HepG2 (cell line): ENCODE measurements around the gene GIPC2. TPM values are rescaled to one million over a fixed set of nuclear protein-coding genes. Genes with fewer than 3 reads are reported as not detected.

ENCODE experiments used
- ATAC-seq: fragments of 200-7000 bp; cut with Tn5 transposase; 3 replicates; pipeline ENCODE4 v1.9.1; 2020; ENCODE audit warnings: mild to moderate bottlenecking, moderate library complexity
- BruUV-seq: library from RNA; stranded (reverse); fragments of 400-500 nt; replicated peaks from 2 replicates; lab custom pipeline; 2021; lab: Mats Ljungman, UMichigan
- CTCF ChIA-PET: fragments of 300-600 bp; formaldehyde crosslinking; extraction: SDS; loops from one replicate; lab custom pipeline; 2021; ENCODE audit warnings: low total read pairs, inconsistent platforms, low intra/inter-chr PET ratio; lab: Yijun Ruan, JAX
- POLR2A ChIA-PET: fragments of 350-600 bp; sonication (Branson Sonifier 250); formaldehyde crosslinking; loops from one replicate; lab custom pipeline; 2020; ENCODE audit warnings: antibody characterized with exemption, inconsistent platforms; lab: Yijun Ruan, JAX
- DNase-seq: peaks from one replicate; pipeline ENCODE4 v3.0.0-alpha.2; 2015; ENCODE audit warnings: low spot score
- FAIRE-seq: peaks from 3 replicates; lab custom pipeline; 2011; peaks lifted over from hg19 to GRCh38; lab: Jason Lieb, UNC
- H2AFZ ChIP-seq: one replicate; pipeline ENCODE4 v1.6.1; 2011; ENCODE audit warnings: low read length, inconsistent platforms
- H3K27ac ChIP-seq: fragments of 300-600 bp; 3 replicates; pipeline ENCODE4 v1.8.0; 2011; ENCODE audit warnings: mixed run types, mild to moderate bottlenecking, mixed read lengths, low read length, inconsistent platforms; ENCODE audit not compliant: insufficient read depth; ENCODE audit errors: extremely low read length
- H3K27me3 ChIP-seq, 2 experiments: fragments of 200-600 bp in 1 of 2; 2 replicates in 1 of 2; 3 replicates in 1 of 2; pipeline versions ENCODE4 v1.6.0 to v1.8.0; 2011; ENCODE audit warnings: low read length in 2 of 2, mild to moderate bottlenecking in 2 of 2, moderate library complexity in 2 of 2, inconsistent platforms in 1 of 2; ENCODE audit not compliant: insufficient read depth in 2 of 2, control insufficient read depth in 1 of 2
- H3K36me3 ChIP-seq, 2 experiments: fragments of 200-600 bp in 1 of 2; replicated peaks in 1 of 2; 2 replicates in 1 of 2; 3 replicates in 1 of 2; pipeline versions ENCODE4 v1.5.1 to v1.8.0; 2011; ENCODE audit warnings: low read length in 2 of 2, inconsistent platforms in 1 of 2; ENCODE audit not compliant: insufficient read depth in 2 of 2, control insufficient read depth in 1 of 2
- H3K4me1 ChIP-seq: 2 replicates; pipeline ENCODE4 v1.5.1; 2012; ENCODE audit warnings: low read length, inconsistent platforms; ENCODE audit not compliant: insufficient read depth
- H3K4me2 ChIP-seq: 2 replicates; pipeline ENCODE4 v1.6.0; 2011; ENCODE audit warnings: low read depth, low read length, inconsistent platforms
- H3K4me3 ChIP-seq, 3 experiments: fragments of 200-600 bp in 1 of 3; sonication (generic), shearing (Covaris generic) in 1 of 3; replicated peaks in 1 of 3; 2 replicates each; pipeline ENCODE4 v1.5.1; 2011 to 2016; ENCODE audit warnings: low read length in 3 of 3, inconsistent platforms in 2 of 3, low read depth in 2 of 3, mild to moderate bottlenecking in 2 of 3, control low read depth in 1 of 3, mixed read lengths in 1 of 3; ENCODE audit not compliant: insufficient read depth in 1 of 3
- H3K79me2 ChIP-seq: one replicate; pipeline ENCODE4 v1.6.1; 2011; ENCODE audit warnings: low read length, inconsistent platforms; ENCODE audit not compliant: insufficient read depth
- H3K9ac ChIP-seq: 2 replicates; pipeline ENCODE4 v1.6.0; 2011; ENCODE audit warnings: mild to moderate bottlenecking, low read depth, low read length, inconsistent platforms; ENCODE audit not compliant: insufficient read depth
- H3K9me3 ChIP-seq: 2 replicates; pipeline ENCODE4 v1.5.1; 2012; ENCODE audit warnings: mild to moderate bottlenecking, low read length
- H4K20me1 ChIP-seq: 2 replicates; pipeline ENCODE4 v1.6.0; 2011; ENCODE audit warnings: inconsistent platforms, mild to moderate bottlenecking, low read length, moderate library complexity; ENCODE audit not compliant: insufficient read depth
- HNRNPL ChIP-seq: fragments of 200-400 bp; formaldehyde crosslinking; IDR thresholded peaks from 2 replicates; pipeline ENCODE4 v1.6.1; 2017; ENCODE audit warnings: mild to moderate bottlenecking, low read depth, low read length
- IKZF5 ChIP-seq: IDR thresholded peaks from 2 replicates; pipeline ENCODE4 v1.6.1; 2018; ENCODE audit warnings: missing genetic modification reagents, mild to moderate bottlenecking, missing compliant biosample characterization
- KDM5B ChIP-seq: sonication (generic); formaldehyde crosslinking; IDR thresholded peaks from 2 replicates; pipeline ENCODE4 v1.4.0; 2020; ENCODE audit warnings: missing genetic modification reagents, mild to moderate bottlenecking, borderline replicate concordance
- KLF13 ChIP-seq: sonication (generic); formaldehyde crosslinking; IDR thresholded peaks from 2 replicates; pipeline ENCODE4 v1.4.0; 2020; ENCODE audit warnings: mild to moderate bottlenecking, missing genetic modification reagents
- MED1 ChIP-seq: sonication (generic); formaldehyde crosslinking; IDR thresholded peaks from 2 replicates; pipeline ENCODE4 v1.4.0; 2020; ENCODE audit warnings: missing genetic modification reagents
- MEIS1 ChIP-seq: sonication (generic); formaldehyde crosslinking; IDR thresholded peaks from 2 replicates; pipeline ENCODE4 v1.9.0; 2021; ENCODE audit warnings: mild to moderate bottlenecking, missing genetic modification reagents, moderate library complexity, borderline replicate concordance
- NCOA5 ChIP-seq: sonication (generic); formaldehyde crosslinking; IDR thresholded peaks from 2 replicates; pipeline ENCODE4 v1.4.0; 2020; ENCODE audit warnings: missing genetic modification reagents
- NFKB2 ChIP-seq: sonication (generic); formaldehyde crosslinking; IDR thresholded peaks from 2 replicates; pipeline ENCODE4 v1.4.0; 2020; ENCODE audit warnings: missing genetic modification reagents, borderline replicate concordance
- SIN3A ChIP-seq: IDR thresholded peaks from 2 replicates; pipeline ENCODE4 v1.6.1; 2011; ENCODE audit warnings: low read depth, mild to moderate bottlenecking, control low read depth, low read length, borderline replicate concordance
- SPEN ChIP-seq: sonication (generic); formaldehyde crosslinking; IDR thresholded peaks from 2 replicates; pipeline ENCODE4 v1.5.1; 2020; ENCODE audit warnings: low read depth, mild to moderate bottlenecking, missing genetic modification reagents
- ZBTB7B ChIP-seq: sonication (generic); formaldehyde crosslinking; IDR thresholded peaks from 2 replicates; pipeline ENCODE4 v1.4.0; 2020; ENCODE audit warnings: missing genetic modification reagents
- ZNF234 ChIP-seq: sonication (generic); formaldehyde crosslinking; conservative IDR thresholded peaks from 2 replicates; pipeline ENCODE4 v1.5.1; 2020; ENCODE audit warnings: mild to moderate bottlenecking, missing genetic modification reagents
- ZNF343 ChIP-seq: sonication (generic); formaldehyde crosslinking; IDR thresholded peaks from 2 replicates; pipeline ENCODE4 v1.4.0; 2020; ENCODE audit warnings: mild to moderate bottlenecking, missing genetic modification reagents
- ZNF768 ChIP-seq: sonication (generic); formaldehyde crosslinking; IDR thresholded peaks from 2 replicates; pipeline ENCODE4 v1.4.0; 2020; ENCODE audit warnings: missing genetic modification reagents
- ZNF891 ChIP-seq: sonication (generic); formaldehyde crosslinking; IDR thresholded peaks from 2 replicates; pipeline ENCODE4 v1.5.0; 2020; ENCODE audit warnings: mild to moderate bottlenecking, missing genetic modification reagents
- WGBS: methylation state at CpG from one replicate; pipeline ENCODE4 v1.1.6; 2017; ENCODE audit warnings: low lambda C conversion rate; 5-methylcytosine and 5-hydroxymethylcytosine counted together
- in situ Hi-C: cut with HindIII; loops from 2 replicates; pipeline ENCODE4 v1.10.0; 2017; ENCODE audit warnings: low pct_unique_long_range_greater_than_20kb; ENCODE audit not compliant: extremely low pct_ligation_motif_present
- intact Hi-C: fragments of 100-400 bp; cut with micrococcal nuclease; formaldehyde crosslinking; loops from one replicate; pipeline ENCODE4 v1.10.0; 2022; ENCODE audit not compliant: unreplicated experiment
- polyA plus RNA-seq, 8 experiments: library from polyadenylated mRNA; depleted of rRNA in 3 of 8; stranded (reverse) in 7 of 8; unstranded in 1 of 8; fragments of >200 nt; fragmentation: Illumina TruSeq in 4 of 8; extraction: Trizol in 4 of 8; gene quantifications; 2 replicates each; pipeline versions ENCODE4 v1.2.1 to v1.2.3, GENCODE V29; 2011 to 2016; ENCODE audit warnings: low read depth in 4 of 8, missing spikeins in 1 of 8, mixed read lengths in 1 of 8; ENCODE audit not compliant: insufficient read depth in 1 of 8
- total RNA-seq, 5 experiments: library from RNA; depleted of rRNA; stranded (reverse); fragments of >200 nt; fragmentation: Illumina TruSeq; extraction: Trizol; gene quantifications; 2 replicates each; pipeline ENCODE4 v1.2.3, GENCODE V29; 2016; ENCODE audit warnings: low read depth in 1 of 5
- TF ChIP-seq, protein P1 (sequence below): sonication (generic); formaldehyde crosslinking; IDR thresholded peaks from 2 replicates; pipeline ENCODE4 v1.5.1; 2020; ENCODE audit warnings: mild to moderate bottlenecking, missing genetic modification reagents, borderline replicate concordance
- TF ChIP-seq, protein P2 (sequence below): sonication (generic); formaldehyde crosslinking; IDR thresholded peaks from 2 replicates; pipeline ENCODE4 v1.5.0; 2020; ENCODE audit warnings: missing genetic modification reagents, mild to moderate bottlenecking, borderline replicate concordance
- TF ChIP-seq, protein P3 (sequence below): sonication (generic); formaldehyde crosslinking; IDR thresholded peaks from 2 replicates; pipeline ENCODE4 v1.4.0; 2020; ENCODE audit warnings: missing genetic modification reagents, borderline replicate concordance

GIPC2 gene
- total and polyA plus RNA-seq, 2 of the 13 experiments (the other 11 are each of a cell fraction or from before 2014, with no cell fraction given): 6.1 to 21.6 TPM

- H4K20me1 ChIP-seq: no peaks in the 10 kb centered on the region
- no peak overlapping the region for H3K27ac ChIP-seq
- ATAC-seq (no peak), FAIRE-seq (no peak), DNase-seq (no peak)
- ChIA-PET POLR2A (no interaction called here), CTCF (no interaction called here)
- H3K27me3 ChIP-seq: no peaks in the 10 kb centered on the region
- 97% methylated on average over 2 of the region's 2 CpGs for WGBS
- intact Hi-C loops (no loop called here), in situ Hi-C loops (no loop called here)
- H3K36me3 ChIP-seq: peaks cover 1 to 8% of the 10 kb centered on the region in 2 experiments; a peak in 2 of 5 replicates
- BruUV-seq: no TSS peak
- peaks cover 14% of the 10 kb centered on the region for H3K9me3 ChIP-seq
- no peak overlapping the region for H2AFZ ChIP-seq
- H3K9ac ChIP-seq: no peak overlapping the region
- H3K4me3 ChIP-seq: no peak overlapping the region
- H3K79me2 ChIP-seq: peaks cover 4% of the 10 kb centered on the region
- H3K4me2 ChIP-seq: no peak overlapping the region
- H3K4me1 ChIP-seq: peaks cover 12% of the 10 kb centered on the region
- TF ChIP-seq IKZF5 (CRISPR knock-in tag) (no peak), ZNF343 (CRISPR knock-in tag) (no peak), MEIS1 (CRISPR knock-in tag) (no peak), KLF13 (CRISPR knock-in tag) (no peak), ZBTB7B (CRISPR knock-in tag) (no peak), NFKB2 (no peak), SIN3A (no peak), ZNF768 (CRISPR knock-in tag) (no peak), NCOA5 (CRISPR knock-in tag) (no peak), KDM5B (no peak), SPEN (CRISPR knock-in tag) (no peak), ZNF234 (no peak), MED1 (CRISPR knock-in tag) (no peak), ZNF891 (CRISPR knock-in tag) (no peak), HNRNPL (no peak)
- TF ChIP-seq, protein P1, sequence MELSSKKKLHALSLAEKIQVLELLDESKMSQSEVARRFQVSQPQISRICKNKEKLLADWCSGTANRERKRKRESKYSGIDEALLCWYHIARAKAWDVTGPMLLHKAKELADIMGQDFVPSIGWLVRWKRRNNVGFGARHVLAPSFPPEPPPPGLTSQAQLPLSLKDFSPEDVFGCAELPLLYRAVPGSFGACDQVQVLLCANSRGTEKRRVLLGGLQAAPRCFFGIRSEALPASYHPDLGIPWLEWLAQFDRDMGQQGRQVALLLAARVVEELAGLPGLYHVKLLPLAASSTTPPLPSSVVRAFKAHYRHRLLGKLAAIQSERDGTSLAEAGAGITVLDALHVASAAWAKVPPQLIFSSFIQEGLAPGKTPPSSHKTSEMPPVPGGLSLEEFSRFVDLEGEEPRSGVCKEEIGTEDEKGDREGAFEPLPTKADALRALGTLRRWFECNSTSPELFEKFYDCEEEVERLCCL: no peak
- TF ChIP-seq, protein P2, sequence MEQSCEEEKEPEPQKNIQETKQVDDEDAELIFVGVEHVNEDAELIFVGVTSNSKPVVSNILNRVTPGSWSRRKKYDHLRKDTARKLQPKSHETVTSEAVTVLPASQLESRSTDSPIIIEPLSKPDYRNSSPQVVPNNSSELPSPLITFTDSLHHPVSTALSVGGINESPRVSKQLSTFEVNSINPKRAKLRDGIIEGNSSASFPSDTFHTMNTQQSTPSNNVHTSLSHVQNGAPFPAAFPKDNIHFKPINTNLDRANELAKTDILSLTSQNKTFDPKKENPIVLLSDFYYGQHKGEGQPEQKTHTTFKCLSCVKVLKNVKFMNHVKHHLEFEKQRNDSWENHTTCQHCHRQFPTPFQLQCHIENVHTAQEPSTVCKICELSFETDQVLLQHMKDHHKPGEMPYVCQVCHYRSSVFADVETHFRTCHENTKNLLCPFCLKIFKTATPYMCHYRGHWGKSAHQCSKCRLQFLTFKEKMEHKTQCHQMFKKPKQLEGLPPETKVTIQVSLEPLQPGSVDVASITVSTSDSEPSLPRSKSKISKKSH (CRISPR knock-in tag): no peak
- TF ChIP-seq, protein P3, sequence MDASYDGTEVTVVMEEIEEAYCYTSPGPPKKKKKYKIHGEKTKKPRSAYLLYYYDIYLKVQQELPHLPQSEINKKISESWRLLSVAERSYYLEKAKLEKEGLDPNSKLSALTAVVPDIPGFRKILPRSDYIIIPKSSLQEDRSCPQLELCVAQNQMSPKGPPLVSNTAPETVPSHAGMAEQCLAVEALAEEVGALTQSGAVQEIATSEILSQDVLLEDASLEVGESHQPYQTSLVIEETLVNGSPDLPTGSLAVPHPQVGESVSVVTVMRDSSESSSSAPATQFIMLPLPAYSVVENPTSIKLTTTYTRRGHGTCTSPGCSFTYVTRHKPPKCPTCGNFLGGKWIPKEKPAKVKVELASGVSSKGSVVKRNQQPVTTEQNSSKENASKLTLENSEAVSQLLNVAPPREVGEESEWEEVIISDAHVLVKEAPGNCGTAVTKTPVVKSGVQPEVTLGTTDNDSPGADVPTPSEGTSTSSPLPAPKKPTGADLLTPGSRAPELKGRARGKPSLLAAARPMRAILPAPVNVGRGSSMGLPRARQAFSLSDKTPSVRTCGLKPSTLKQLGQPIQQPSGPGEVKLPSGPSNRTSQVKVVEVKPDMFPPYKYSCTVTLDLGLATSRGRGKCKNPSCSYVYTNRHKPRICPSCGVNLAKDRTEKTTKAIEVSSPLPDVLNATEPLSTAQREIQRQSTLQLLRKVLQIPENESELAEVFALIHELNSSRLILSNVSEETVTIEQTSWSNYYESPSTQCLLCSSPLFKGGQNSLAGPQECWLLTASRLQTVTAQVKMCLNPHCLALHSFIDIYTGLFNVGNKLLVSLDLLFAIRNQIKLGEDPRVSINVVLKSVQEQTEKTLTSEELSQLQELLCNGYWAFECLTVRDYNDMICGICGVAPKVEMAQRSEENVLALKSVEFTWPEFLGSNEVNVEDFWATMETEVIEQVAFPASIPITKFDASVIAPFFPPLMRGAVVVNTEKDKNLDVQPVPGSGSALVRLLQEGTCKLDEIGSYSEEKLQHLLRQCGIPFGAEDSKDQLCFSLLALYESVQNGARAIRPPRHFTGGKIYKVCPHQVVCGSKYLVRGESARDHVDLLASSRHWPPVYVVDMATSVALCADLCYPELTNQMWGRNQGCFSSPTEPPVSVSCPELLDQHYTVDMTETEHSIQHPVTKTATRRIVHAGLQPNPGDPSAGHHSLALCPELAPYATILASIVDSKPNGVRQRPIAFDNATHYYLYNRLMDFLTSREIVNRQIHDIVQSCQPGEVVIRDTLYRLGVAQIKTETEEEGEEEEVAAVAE (CRISPR knock-in tag): no peak
These were observed 42.2 kb downstream of the GIPC2 start for GRCh38 chr1:78088015-78088414.
